OCI-LY7 (cell line): ENCODE data around the gene DNAJC27. TPM values are rescaled to one million over a fixed set of nuclear protein-coding genes. Genes with fewer than 3 reads are reported as not detected.

Source experiments
- BruUV-seq: library from RNA; stranded (reverse); fragments of 400-500 nt; replicated peaks from 2 replicates; lab custom pipeline; 2021; lab: Mats Ljungman, UMichigan
- CTCF ChIA-PET: fragments of 300-600 bp; sonication (Branson Sonifier 250); formaldehyde crosslinking; loops from one replicate; lab custom pipeline; 2022; ENCODE audit warnings: antibody characterized with exemption; ENCODE audit not compliant: unreplicated experiment; lab: Charles Lee
- POLR2A ChIA-PET: fragments of 300-600 bp; sonication (Branson Sonifier 250); formaldehyde crosslinking; loops from one replicate; lab custom pipeline; 2022; ENCODE audit warnings: antibody characterized with exemption; lab: Charles Lee
- DNase-seq: peaks from one replicate; pipeline ENCODE4 v3.0.0-alpha.2; 2015; ENCODE audit warnings: low spot score
- H2AFZ ChIP-seq: fragments of 200-600 bp; sonication (generic), shearing (Covaris generic); 2 replicates; pipeline ENCODE4 v1.6.1; 2014; ENCODE audit warnings: mild to moderate bottlenecking, antibody characterized with exemption, low read length, moderate library complexity
- H3K27ac ChIP-seq: fragments of 200-600 bp; sonication (generic); 2 replicates; pipeline ENCODE4 v1.5.1; 2014; ENCODE audit warnings: mixed run types, low read depth, mild to moderate bottlenecking, moderate library complexity, low read length, inconsistent platforms; ENCODE audit not compliant: poor library complexity, severe bottlenecking
- H3K36me3 ChIP-seq: fragments of 200-600 bp; sonication (generic); 2 replicates; pipeline ENCODE4 v1.6.1; 2014; ENCODE audit warnings: mild to moderate bottlenecking, antibody characterized with exemption, low read length, moderate library complexity, mixed read lengths; ENCODE audit not compliant: insufficient read depth
- H3K4me1 ChIP-seq: fragments of 200-600 bp; sonication (generic); 2 replicates; pipeline ENCODE4 v1.5.1; 2014; ENCODE audit warnings: mild to moderate bottlenecking, low read length; ENCODE audit not compliant: insufficient read depth, poor library complexity, severe bottlenecking
- H3K4me2 ChIP-seq: fragments of 200-600 bp; sonication (generic); 2 replicates; pipeline ENCODE4 v1.6.1; 2014; ENCODE audit warnings: mild to moderate bottlenecking, low read length
- H3K4me3 ChIP-seq: fragments of 200-600 bp; sonication (generic); 2 replicates; pipeline ENCODE4 v1.5.1; 2014; ENCODE audit warnings: mild to moderate bottlenecking, low read depth, low read length; ENCODE audit not compliant: poor library complexity, severe bottlenecking
- H3K79me2 ChIP-seq: fragments of 200-600 bp; sonication (generic); 2 replicates; pipeline ENCODE4 v1.6.1; 2016; ENCODE audit warnings: low read depth, mild to moderate bottlenecking, low read length, moderate library complexity, mixed read lengths; ENCODE audit not compliant: insufficient read depth
- H3K9me2 ChIP-seq: fragments of 200-600 bp; sonication (generic); 2 replicates; pipeline ENCODE4 v1.6.1; 2016; ENCODE audit warnings: mild to moderate bottlenecking, low read length, mixed read lengths; ENCODE audit not compliant: insufficient read depth
- H3K9me3 ChIP-seq: fragments of 200-600 bp; sonication (generic); 2 replicates; pipeline ENCODE4 v1.6.1; 2014; ENCODE audit warnings: mild to moderate bottlenecking, mixed run types, low read length, mixed read lengths
- H4K20me1 ChIP-seq: fragments of 200-600 bp; sonication (generic); 2 replicates; pipeline ENCODE4 v1.6.1; 2014; ENCODE audit warnings: mild to moderate bottlenecking, antibody characterized with exemption, low read length, moderate library complexity, mixed read lengths; ENCODE audit not compliant: insufficient read depth
- EZH2phosphoT487 ChIP-seq: fragments of 200-600 bp; sonication (generic); IDR thresholded peaks from 2 replicates; pipeline ENCODE4 v1.6.1; 2018; ENCODE audit warnings: low read depth, borderline replicate concordance, mild to moderate bottlenecking, mixed run types, antibody characterized with exemption, low read length, moderate library complexity, mixed read lengths
- intact Hi-C: fragments of 100-400 bp; cut with micrococcal nuclease; formaldehyde crosslinking; loops from one replicate; pipeline ENCODE4 v1.10.0; 2022; ENCODE audit not compliant: unreplicated experiment
- total RNA-seq, 2 experiments: library from RNA; depleted of rRNA in 1 of 2; stranded (reverse); fragments of >200 nt in 1 of 2; shearing (Covaris generic) in 1 of 2; gene quantifications; 2 replicates each; pipeline ENCODE4 v1.2.3, GENCODE V29; 2014 to 2022
- TF ChIP-seq, protein P1 (sequence below): fragments of 200-600 bp; sonication (generic); conservative IDR thresholded peaks from 2 replicates; pipeline ENCODE4 v1.5.1; 2014; ENCODE audit warnings: mild to moderate bottlenecking, antibody characterized with exemption, low read length, moderate library complexity, mixed read lengths

DNAJC27 gene
- total RNA-seq, 2 experiments from 2014 or later, result 3.6 to 6.6 TPM

DNA sequence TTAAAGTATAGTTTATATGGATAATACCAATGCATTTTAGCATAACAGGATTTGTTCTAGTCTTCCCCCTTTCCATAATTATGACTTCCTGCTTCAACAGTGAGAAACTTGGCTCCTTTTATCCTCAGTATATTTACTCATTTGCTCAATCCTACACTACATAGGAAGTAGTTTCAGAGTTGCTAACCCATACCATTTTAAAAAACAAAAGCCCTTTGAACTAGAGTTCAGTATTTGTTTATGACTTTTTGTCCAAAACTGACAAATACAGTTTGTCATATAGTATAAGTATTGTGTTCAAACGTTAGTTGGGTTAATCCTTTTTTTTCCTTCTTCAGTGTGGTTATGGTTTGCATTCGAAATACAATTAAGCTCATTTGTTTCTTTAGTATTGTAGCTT lies 5.9 kb upstream of the DNAJC27 start:
- Histone ChIP-seq H3K27ac (no peak overlapping the region), H2AFZ (no peak overlapping the region), H3K4me1 (peaks cover 13% of the 10 kb centered on the region), H3K4me3 (no peak overlapping the region), H3K9me2 (no peaks in the 10 kb centered on the region), H4K20me1 (no peaks in the 10 kb centered on the region), H3K4me2 (no peak overlapping the region), H3K36me3 (no peaks in the 10 kb centered on the region), H3K9me3 (no peaks in the 10 kb centered on the region), H3K79me2 (peaks cover 7% of the 10 kb centered on the region; the same call in 1 of the 2 replicates)
- intact Hi-C loops, result no loop called here
- ChIA-PET CTCF (no interaction called here), POLR2A (interaction anchor here (0.6 kb wide), 1 partner anchor 888 kb away, joined by 5 read pairs; no protein-coding TSS in a partner anchor)
- no peak for DNase-seq
- TF ChIP-seq, protein P1, sequence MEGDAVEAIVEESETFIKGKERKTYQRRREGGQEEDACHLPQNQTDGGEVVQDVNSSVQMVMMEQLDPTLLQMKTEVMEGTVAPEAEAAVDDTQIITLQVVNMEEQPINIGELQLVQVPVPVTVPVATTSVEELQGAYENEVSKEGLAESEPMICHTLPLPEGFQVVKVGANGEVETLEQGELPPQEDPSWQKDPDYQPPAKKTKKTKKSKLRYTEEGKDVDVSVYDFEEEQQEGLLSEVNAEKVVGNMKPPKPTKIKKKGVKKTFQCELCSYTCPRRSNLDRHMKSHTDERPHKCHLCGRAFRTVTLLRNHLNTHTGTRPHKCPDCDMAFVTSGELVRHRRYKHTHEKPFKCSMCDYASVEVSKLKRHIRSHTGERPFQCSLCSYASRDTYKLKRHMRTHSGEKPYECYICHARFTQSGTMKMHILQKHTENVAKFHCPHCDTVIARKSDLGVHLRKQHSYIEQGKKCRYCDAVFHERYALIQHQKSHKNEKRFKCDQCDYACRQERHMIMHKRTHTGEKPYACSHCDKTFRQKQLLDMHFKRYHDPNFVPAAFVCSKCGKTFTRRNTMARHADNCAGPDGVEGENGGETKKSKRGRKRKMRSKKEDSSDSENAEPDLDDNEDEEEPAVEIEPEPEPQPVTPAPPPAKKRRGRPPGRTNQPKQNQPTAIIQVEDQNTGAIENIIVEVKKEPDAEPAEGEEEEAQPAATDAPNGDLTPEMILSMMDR, result no peak
- no peak for TF ChIP-seq EZH2phosphoT487
- BruUV-seq, result no TSS peak

DNA sequence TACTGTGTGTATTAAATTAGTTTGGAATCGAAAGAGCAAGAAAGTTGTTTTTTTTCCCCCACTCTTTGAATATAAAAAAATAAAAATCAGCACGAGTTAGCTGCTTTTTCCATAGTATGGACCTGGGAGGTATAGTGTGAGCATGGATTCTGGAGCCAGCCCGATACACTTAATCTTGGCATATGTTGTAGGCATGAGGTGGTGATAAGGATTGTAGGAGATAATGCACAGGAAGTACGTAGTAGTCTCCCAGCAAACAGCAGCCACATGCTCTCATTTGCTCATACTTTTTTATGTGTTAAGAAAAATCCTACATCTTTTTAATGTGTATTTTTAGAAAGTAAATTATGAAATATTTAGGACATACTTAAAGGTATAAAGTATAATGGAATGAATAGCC lies 2.1 kb upstream of the DNAJC27 start:
- Histone ChIP-seq H4K20me1 (no peaks in the 10 kb centered on the region), H3K27ac (no peak overlapping the region), H3K4me2 (no peak overlapping the region), H3K9me2 (no peaks in the 10 kb centered on the region), H3K79me2 (peaks cover 28% of the 10 kb centered on the region; the same call in 1 of the 2 replicates), H3K9me3 (no peaks in the 10 kb centered on the region), H3K4me1 (peaks cover 19% of the 10 kb centered on the region), H3K36me3 (no peaks in the 10 kb centered on the region), H2AFZ (no peak overlapping the region), H3K4me3 (no peak overlapping the region)
- intact Hi-C loops, result loop anchor here (2.0 to 5.0 kb wide), 3 partner anchors 52 to 223 kb away; partner anchors contain the start of genes ADCY3, CENPO and PTRHD1
- ChIA-PET CTCF (no interaction called here), POLR2A (interaction anchor here (1.6 kb wide), 1 partner anchor 181 kb away, joined by 3 read pairs; the partner anchor contains the start of genes CENPO and PTRHD1)
- TF ChIP-seq, protein P1, result no peak
- no peak for TF ChIP-seq EZH2phosphoT487
- no peak for DNase-seq
- BruUV-seq, result no TSS peak

- Histone ChIP-seq H3K9me2 (no peaks in the 10 kb centered on the region), H3K4me3 (peak overlapping the region; percentile 93), H2AFZ (peak overlapping the region; percentile 88), H3K27ac (peak overlapping the region; percentile 81), H3K36me3 (no peaks in the 10 kb centered on the region), H3K79me2 (peaks cover 28% of the 10 kb centered on the region; the same call in 1 of the 2 replicates), H4K20me1 (no peaks in the 10 kb centered on the region), H3K9me3 (no peaks in the 10 kb centered on the region), H3K4me2 (peak overlapping the region; percentile 98), H3K4me1 (peaks cover 11% of the 10 kb centered on the region)
- no peak for TF ChIP-seq EZH2phosphoT487
- TF ChIP-seq, protein P1, result no peak
- DNase-seq, result peak; percentile 58
- ChIA-PET CTCF (no interaction called here), POLR2A (interaction anchor here (0.6 to 1.6 kb wide), 4 partner anchors 42 to 896 kb away, joined by 3 read pairs; partner anchors contain the start of genes CENPO, PTRHD1 and SF3B6)
- intact Hi-C loops, result loop anchor here (2.0 to 5.0 kb wide), 3 partner anchors 50 to 225 kb away; partner anchors contain the start of genes ADCY3, CENPO and PTRHD1
- BruUV-seq, result TSS peak; percentile 96
Measured at GRCh38 chr2:24972315-24972961, 683 bp upstream of the DNAJC27 start.
